Measurements from ENCODE around the gene SNX9.

DNA sequence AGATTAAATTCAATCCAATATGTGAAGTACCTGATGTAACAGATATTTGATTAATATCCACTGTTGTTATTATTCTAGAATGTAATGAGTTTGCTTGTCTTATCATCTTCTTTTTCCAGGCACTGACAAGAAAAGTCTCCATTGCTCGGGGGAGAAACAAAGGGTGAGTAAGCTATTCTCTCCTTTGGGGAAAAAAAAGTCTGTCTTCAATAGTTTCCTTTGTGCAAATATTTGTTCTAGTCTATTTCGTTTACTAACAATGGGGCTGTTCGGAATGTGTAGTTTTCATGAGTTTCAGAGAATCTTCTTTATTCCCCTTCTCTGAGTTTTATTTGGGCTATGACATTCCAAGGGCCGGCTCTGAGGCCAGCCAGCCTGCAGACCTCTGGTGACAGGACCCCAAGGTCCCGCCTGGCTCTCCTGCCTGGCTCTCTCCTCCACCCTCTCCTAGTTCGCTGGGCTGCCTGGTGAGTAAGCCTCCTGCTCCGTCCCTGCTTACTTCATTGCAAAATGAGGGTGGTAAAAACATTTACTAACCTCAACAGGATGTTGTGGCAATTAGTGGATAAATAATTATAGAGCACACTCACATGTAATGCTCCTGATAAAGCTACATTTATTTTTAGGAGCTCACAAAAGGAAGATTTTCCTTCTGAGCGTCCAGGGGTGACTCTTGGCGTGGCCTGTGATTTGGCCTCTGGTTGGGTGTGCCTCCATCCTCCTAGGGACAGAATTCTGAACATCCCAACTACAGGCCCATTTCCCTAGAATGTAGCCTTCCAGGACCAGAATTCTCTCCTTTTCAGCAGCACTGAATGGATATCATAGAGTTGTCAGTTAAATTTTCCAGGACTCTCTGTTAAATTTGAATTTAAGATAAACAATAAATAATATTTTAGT is 43.1 kb upstream of the SNX9 start:
- TF ChIP-seq, protein P1, sequence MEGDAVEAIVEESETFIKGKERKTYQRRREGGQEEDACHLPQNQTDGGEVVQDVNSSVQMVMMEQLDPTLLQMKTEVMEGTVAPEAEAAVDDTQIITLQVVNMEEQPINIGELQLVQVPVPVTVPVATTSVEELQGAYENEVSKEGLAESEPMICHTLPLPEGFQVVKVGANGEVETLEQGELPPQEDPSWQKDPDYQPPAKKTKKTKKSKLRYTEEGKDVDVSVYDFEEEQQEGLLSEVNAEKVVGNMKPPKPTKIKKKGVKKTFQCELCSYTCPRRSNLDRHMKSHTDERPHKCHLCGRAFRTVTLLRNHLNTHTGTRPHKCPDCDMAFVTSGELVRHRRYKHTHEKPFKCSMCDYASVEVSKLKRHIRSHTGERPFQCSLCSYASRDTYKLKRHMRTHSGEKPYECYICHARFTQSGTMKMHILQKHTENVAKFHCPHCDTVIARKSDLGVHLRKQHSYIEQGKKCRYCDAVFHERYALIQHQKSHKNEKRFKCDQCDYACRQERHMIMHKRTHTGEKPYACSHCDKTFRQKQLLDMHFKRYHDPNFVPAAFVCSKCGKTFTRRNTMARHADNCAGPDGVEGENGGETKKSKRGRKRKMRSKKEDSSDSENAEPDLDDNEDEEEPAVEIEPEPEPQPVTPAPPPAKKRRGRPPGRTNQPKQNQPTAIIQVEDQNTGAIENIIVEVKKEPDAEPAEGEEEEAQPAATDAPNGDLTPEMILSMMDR (IDR thresholded peaks at IDR 0.05; ENCODE audit: low read depth, low read length): no peak
- TF ChIP-seq EZH2phosphoT487 (IDR thresholded peaks at IDR 0.05; ENCODE audit: low read depth): no peak

Measured in OCI-LY3 (cell line).